Measurements from ENCODE around the gene DYNLT4.

The DYNLT4 gene

GRCh38 chr1:44806704-44807363 is at the start of gene DYNLT4:
Gene DYNLT4 (minus strand): TSS chr1:44807351. CDS start chr1:44806668, 683 bp downstream.
- Histone ChIP-seq H3K27me3 (no peaks in the 10 kb centered on the region), H3K36me3 (peaks cover 53% of the 10 kb centered on the region), H3K4me3 (ENCODE audit: low read depth in 1 of 2, low read length in 1 of 2) (peak within 1 kb of the TSS; percentile 11 to 56), H3K27ac (peak within 1 kb of the TSS; percentile 100), H3K9me3 (no peaks in the 10 kb centered on the region), H3K4me1 (ENCODE audit: control insufficient read depth in 1 of 2, insufficient read depth in 1 of 2, low read depth in 1 of 2, low read length in 1 of 2) (peaks cover 63 to 82% of the 10 kb centered on the region in 2 experiments)
- no peak for TF ChIP-seq CTCF (IDR thresholded peaks at IDR 0.05)

- no peaks in the 10 kb centered on the region for H3K27me3 ChIP-seq
- H3K27ac ChIP-seq: no peak overlapping the region
- H3K36me3 ChIP-seq: no peaks in the 10 kb centered on the region
- no peaks in the 10 kb centered on the region for H3K9me3 ChIP-seq
- H3K4me1 ChIP-seq (ENCODE audit: control insufficient read depth in 1 of 2, insufficient read depth in 1 of 2, low read depth in 1 of 2, low read length in 1 of 2): no peaks in the 10 kb centered on the region
- no peak for TF ChIP-seq CTCF (IDR thresholded peaks at IDR 0.05)
- no peak overlapping the region for H3K4me3 ChIP-seq (ENCODE audit: low read depth in 1 of 2, low read length in 1 of 2)
Observed at GRCh38 chr1:44855742-44856141, 48.6 kb upstream of the DYNLT4 start.

- Histone ChIP-seq H3K4me1 (ENCODE audit: control insufficient read depth in 1 of 2, insufficient read depth in 1 of 2, low read depth in 1 of 2, low read length in 1 of 2) (no peaks in the 10 kb centered on the region), H3K9me3 (no peaks in the 10 kb centered on the region), H3K27ac (no peak overlapping the region), H3K4me3 (ENCODE audit: low read depth in 1 of 2, low read length in 1 of 2) (no peak overlapping the region), H3K36me3 (no peaks in the 10 kb centered on the region), H3K27me3 (no peaks in the 10 kb centered on the region)
- TF ChIP-seq CTCF (IDR thresholded peaks at IDR 0.05): no peak
Observed at GRCh38 chr1:44854970-44855369, 47.8 kb upstream of the DYNLT4 start.

GRCh38 chr1:44853201-44853600 is 46.0 kb upstream of the DYNLT4 start:
- Histone ChIP-seq H3K9me3 (no peaks in the 10 kb centered on the region), H3K4me3 (ENCODE audit: low read depth in 1 of 2, low read length in 1 of 2) (no peak overlapping the region), H3K36me3 (no peaks in the 10 kb centered on the region), H3K27ac (no peak overlapping the region), H3K27me3 (no peaks in the 10 kb centered on the region), H3K4me1 (ENCODE audit: control insufficient read depth in 1 of 2, insufficient read depth in 1 of 2, low read depth in 1 of 2, low read length in 1 of 2) (no peaks in the 10 kb centered on the region)
- no peak for TF ChIP-seq CTCF (IDR thresholded peaks at IDR 0.05)

- no peak for TF ChIP-seq CTCF (IDR thresholded peaks at IDR 0.05)
- H3K4me1 ChIP-seq (ENCODE audit: control insufficient read depth in 1 of 2, insufficient read depth in 1 of 2, low read depth in 1 of 2, low read length in 1 of 2): no peaks in the 10 kb centered on the region
- no peaks in the 10 kb centered on the region for H3K27me3 ChIP-seq
- H3K4me3 ChIP-seq (ENCODE audit: low read depth in 1 of 2, low read length in 1 of 2): no peak overlapping the region
- no peak overlapping the region for H3K27ac ChIP-seq
- H3K9me3 ChIP-seq: no peaks in the 10 kb centered on the region
- no peaks in the 10 kb centered on the region for H3K36me3 ChIP-seq
Observed at GRCh38 chr1:44851308-44851707, 44.2 kb upstream of the DYNLT4 start.
